H1 (cell line): ENCODE data around the gene FEM1C. TPM values are rescaled to one million over a fixed set of nuclear protein-coding genes. Genes with fewer than 3 reads are reported as not detected.

ENCODE experiments used
- CTCF ChIA-PET: fragments of 300-600 bp; sonication (Branson Sonifier 250); formaldehyde crosslinking; loops from one replicate; lab custom pipeline; 2021; ENCODE audit not compliant: partially characterized antibody; lab: Charles Lee
- POLR2A ChIA-PET: fragments of 300-600 bp; sonication (Branson Sonifier 250); formaldehyde crosslinking; loops from one replicate; lab custom pipeline; 2021; ENCODE audit warnings: inconsistent platforms; ENCODE audit not compliant: partially characterized antibody; lab: Charles Lee
- DNase-seq, 2 experiments: peaks; one replicate each; pipeline versions ENCODE4 v3.0.0 to v3.0.0-alpha.2; 2010 to 2022; ENCODE audit warnings: low spot score in 2 of 2, low read depth in 1 of 2, mixed read lengths in 1 of 2
- FAIRE-seq: peaks from 2 replicates; lab custom pipeline; 2011; peaks lifted over from hg19 to GRCh38; lab: Jason Lieb, UNC
- H2AFZ ChIP-seq: 2 replicates; pipeline ENCODE4 v1.8.1; 2012; ENCODE audit warnings: low read length, inconsistent platforms
- H2AK5ac ChIP-seq: 2 replicates; pipeline ENCODE4 v1.6.1; 2013; ENCODE audit warnings: low read depth, low read length
- H2BK120ac ChIP-seq: replicated peaks from 2 replicates; pipeline ENCODE3; 2013; ENCODE audit warnings: low read depth, low read length, inconsistent platforms
- H2BK12ac ChIP-seq: 2 replicates; pipeline ENCODE4 v1.6.1; 2013; ENCODE audit warnings: low read depth, low read length
- H2BK15ac ChIP-seq: 2 replicates; pipeline ENCODE4 v1.6.1; 2013; ENCODE audit warnings: low read length
- H2BK20ac ChIP-seq: 2 replicates; pipeline ENCODE4 v1.6.1; 2013; ENCODE audit warnings: low read length
- H2BK5ac ChIP-seq: 2 replicates; pipeline ENCODE4 v1.6.1; 2013; ENCODE audit warnings: low read depth, low read length
- H3K14ac ChIP-seq: 2 replicates; pipeline ENCODE4 v1.6.1; 2013; ENCODE audit warnings: inconsistent platforms; ENCODE audit not compliant: insufficient read length
- H3K18ac ChIP-seq: 2 replicates; pipeline ENCODE4 v1.6.1; 2013; ENCODE audit warnings: low read length; ENCODE audit errors: extremely low read depth
- H3K23ac ChIP-seq: 2 replicates; pipeline ENCODE4 v1.6.1; 2013; ENCODE audit warnings: inconsistent platforms; ENCODE audit not compliant: insufficient read length
- H3K23me2 ChIP-seq: 2 replicates; pipeline ENCODE4 v1.6.1; 2013; ENCODE audit warnings: low read depth, low read length
- H3K27ac ChIP-seq: 2 replicates; pipeline ENCODE4 v1.6.1; 2011; ENCODE audit warnings: low read depth, low read length, inconsistent platforms
- H3K27me3 ChIP-seq, 4 experiments: replicated peaks in 1 of 4; 1 replicate in 1 of 4; 2 replicates in 3 of 4; pipeline versions ENCODE4 v1.6.1 to v1.8.1; 2011 to 2013; ENCODE audit warnings: low read length in 3 of 4, mild to moderate bottlenecking in 3 of 4, inconsistent platforms in 2 of 4, mixed read lengths in 2 of 4, moderate library complexity in 1 of 4; ENCODE audit not compliant: control insufficient read depth in 3 of 4, insufficient read depth in 3 of 4; ENCODE audit errors: extremely low read depth in 1 of 4
- H3K36me3 ChIP-seq, 4 experiments: 2 replicates each; pipeline versions ENCODE4 v1.6.1 to v1.8.1; 2011 to 2013; ENCODE audit warnings: mild to moderate bottlenecking in 4 of 4, low read length in 3 of 4, moderate library complexity in 2 of 4, control low read depth in 1 of 4, inconsistent platforms in 1 of 4; ENCODE audit not compliant: insufficient read depth in 4 of 4, control insufficient read depth in 2 of 4
- H3K4ac ChIP-seq: replicated peaks from 2 replicates; pipeline ENCODE3; 2013; ENCODE audit warnings: low read length, low read depth, mixed read lengths, inconsistent platforms; ENCODE audit not compliant: insufficient read length
- H3K4me1 ChIP-seq, 4 experiments: replicated peaks in 1 of 4; 1 replicate in 1 of 4; 2 replicates in 3 of 4; pipeline versions ENCODE4 v1.6.1 to v1.8.1; 2011 to 2013; ENCODE audit warnings: low read length in 3 of 4, inconsistent platforms in 2 of 4, mixed read lengths in 1 of 4; ENCODE audit not compliant: insufficient read depth in 4 of 4, control insufficient read depth in 3 of 4
- H3K4me2 ChIP-seq, 2 experiments: 2 replicates each; pipeline versions ENCODE4 v1.6.1 to v1.8.1; 2011 to 2013; ENCODE audit warnings: low read depth in 2 of 2, low read length in 2 of 2, control low read depth in 1 of 2, inconsistent platforms in 1 of 2, mild to moderate bottlenecking in 1 of 2; ENCODE audit not compliant: insufficient read depth in 1 of 2
- H3K4me3 ChIP-seq, 4 experiments: fragments of 200-600, 300-600 bp in 1 of 4; sonication (generic), shearing (Covaris generic), sonication (Bioruptor Twin) in 1 of 4; 2 replicates each; pipeline versions ENCODE4 v1.5.1 to v1.8.1; 2011 to 2016; ENCODE audit warnings: low read length in 4 of 4, low read depth in 3 of 4, control low read depth in 2 of 4, inconsistent platforms in 2 of 4, mild to moderate bottlenecking in 2 of 4, mixed read lengths in 1 of 4, moderate library complexity in 1 of 4; ENCODE audit not compliant: insufficient read depth in 2 of 4; ENCODE audit errors: extremely low read depth in 1 of 4
- H3K56ac ChIP-seq: replicated peaks from 2 replicates; pipeline ENCODE3; 2013; ENCODE audit warnings: low read depth, mild to moderate bottlenecking, mixed read lengths, low read length, inconsistent platforms; ENCODE audit not compliant: insufficient read length
- H3K79me1 ChIP-seq: 2 replicates; pipeline ENCODE4 v1.6.1; 2013; ENCODE audit warnings: low read depth, low read length, control low read depth
- H3K79me2 ChIP-seq, 2 experiments: 2 replicates each; pipeline versions ENCODE4 v1.6.1 to v1.8.1; 2012 to 2013; ENCODE audit warnings: low read length in 2 of 2, mild to moderate bottlenecking in 2 of 2, inconsistent platforms in 1 of 2; ENCODE audit not compliant: insufficient read depth in 2 of 2, control insufficient read depth in 1 of 2
- H3K9ac ChIP-seq, 4 experiments: replicated peaks in 1 of 4; 1 replicate in 1 of 4; 2 replicates in 3 of 4; pipeline versions ENCODE4 v1.6.1 to v1.8.1; 2011 to 2013; ENCODE audit warnings: low read depth in 3 of 4, low read length in 3 of 4, control low read depth in 2 of 4, mild to moderate bottlenecking in 2 of 4, moderate library complexity in 2 of 4, inconsistent platforms in 1 of 4; ENCODE audit errors: extremely low read depth in 1 of 4
- H3K9me3 ChIP-seq, 2 experiments: 2 replicates each; pipeline versions ENCODE4 v1.6.1 to v1.8.1; 2012 to 2013; ENCODE audit warnings: mild to moderate bottlenecking in 2 of 2, moderate library complexity in 2 of 2, control low read depth in 1 of 2, inconsistent platforms in 1 of 2, low read depth in 1 of 2, low read length in 1 of 2, mixed read lengths in 1 of 2; ENCODE audit not compliant: insufficient read depth in 2 of 2
- H4K20me1 ChIP-seq, 2 experiments: replicated peaks in 1 of 2; 2 replicates each; pipeline versions ENCODE3 to v1.8.1; 2011 to 2013; ENCODE audit warnings: inconsistent platforms in 2 of 2, low read length in 2 of 2, mild to moderate bottlenecking in 1 of 2; ENCODE audit not compliant: insufficient read depth in 2 of 2, control insufficient read depth in 1 of 2
- H4K5ac ChIP-seq: 2 replicates; pipeline ENCODE4 v1.6.1; 2013; ENCODE audit warnings: low read length, low read depth, mixed read lengths, inconsistent platforms; ENCODE audit not compliant: insufficient read length
- H4K8ac ChIP-seq: 2 replicates; pipeline ENCODE4 v1.8.0; 2013; ENCODE audit warnings: mild to moderate bottlenecking, moderate library complexity, low read length, inconsistent platforms; ENCODE audit not compliant: insufficient read depth; ENCODE audit errors: extremely low read depth
- H4K91ac ChIP-seq: replicated peaks from 2 replicates; pipeline ENCODE3; 2013; ENCODE audit warnings: low read length, mixed read lengths, inconsistent platforms; ENCODE audit not compliant: insufficient read length
- ASH2L ChIP-seq: fragments of 200-600, 300-600 bp; sonication (generic); IDR thresholded peaks from one replicate; pipeline ENCODE4 v1.7.1; 2017; ENCODE audit warnings: low read length
- CTBP2 ChIP-seq: IDR thresholded peaks from 2 replicates; pipeline ENCODE4 v1.7.0; 2011; ENCODE audit warnings: borderline replicate concordance, mild to moderate bottlenecking, moderate library complexity, mixed read lengths, low read length; ENCODE audit not compliant: insufficient read depth, insufficient read length
- POLR2A ChIP-seq, 2 experiments: IDR thresholded peaks; 1 replicate in 1 of 2; 2 replicates in 1 of 2; pipeline ENCODE4 v1.6.1; 2011; ENCODE audit warnings: low read depth in 2 of 2, low read length in 2 of 2, mild to moderate bottlenecking in 2 of 2; ENCODE audit errors: control extremely low read depth in 1 of 2
- SIN3A ChIP-seq, 2 experiments: IDR thresholded peaks in 1 of 2; conservative IDR thresholded peaks in 1 of 2; 2 replicates each; pipeline ENCODE4 v1.6.1; 2011 to 2012; ENCODE audit warnings: low read length in 2 of 2, improper control_type of control experiment in 1 of 2, low read depth in 1 of 2, mild to moderate bottlenecking in 1 of 2
- SP4 ChIP-seq: IDR thresholded peaks from 2 replicates; pipeline ENCODE4 v1.6.1; 2012; ENCODE audit warnings: low read length, inconsistent platforms
- WGBS, 2 experiments: shearing (Covaris generic) in 1 of 2; methylation state at CpG; one replicate each; pipeline versions ENCODE4 v1.1.6 to v1.1.7; 2013 to 2015; ENCODE audit warnings: low lambda C conversion rate in 2 of 2, mixed read lengths in 2 of 2, inconsistent platforms in 1 of 2, low coverage in 1 of 2, missing lambda C conversion rate in 1 of 2; ENCODE audit not compliant: insufficient replicate concordance in 2 of 2, insufficient coverage in 1 of 2, insufficient read length in 1 of 2; ENCODE audit errors: extremely low coverage in 1 of 2, missing lambda C conversion rate in 1 of 2; 5-methylcytosine and 5-hydroxymethylcytosine counted together
- polyA plus RNA-seq, 7 experiments: library from polyadenylated mRNA; depleted of rRNA in 3 of 7; stranded (reverse) in 5 of 7; unstranded in 2 of 7; fragments of >200 nt in 5 of 7; fragments of 200-250 nt in 2 of 7; gene quantifications; 1 replicate in 5 of 7; 2 replicates in 1 of 7; 4 replicates in 1 of 7; pipeline versions ENCODE4 v1.2.1 to v1.2.3, GENCODE V29; 2011 to 2013; ENCODE audit warnings: missing spikeins in 2 of 7, mixed read lengths in 2 of 7
- total RNA-seq: library from RNA; stranded (reverse); fragmentation: NEBNext Ultra II Directional; extraction: Animal tissue kit (Norgen Biotek cat#: 25700); gene quantifications from 2 replicates; pipeline ENCODE4 v1.2.1, GENCODE V29; 2021
- TF ChIP-seq, protein P1 (sequence below): IDR thresholded peaks from 2 replicates; pipeline ENCODE4 v1.6.1; 2012; ENCODE audit warnings: inconsistent platforms

The FEM1C gene
- total and polyA plus RNA-seq, 2 of the 8 experiments (the other 6 are each of a cell fraction or from before 2014, with no cell fraction given) = 4.4 to 17.7 TPM

DNA sequence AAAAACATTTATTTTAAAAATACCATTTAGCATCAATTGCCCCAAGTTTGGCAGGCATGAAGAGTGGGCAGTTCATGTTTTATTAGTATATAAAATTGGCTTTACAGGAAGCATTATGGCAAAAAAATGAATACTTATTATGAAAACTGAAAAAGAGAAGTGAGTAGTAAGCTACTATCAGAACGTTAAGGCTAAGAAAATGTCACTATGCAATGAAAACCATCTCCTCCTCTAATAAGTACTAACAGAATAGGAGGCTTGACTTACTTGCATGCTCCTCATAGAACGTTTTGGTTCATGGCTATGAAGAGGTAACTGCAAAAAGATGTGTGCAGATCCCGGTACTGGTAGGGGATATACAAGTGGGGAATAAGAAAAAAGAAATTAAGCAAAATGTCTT, 34.1 kb upstream of the FEM1C start:
- Histone ChIP-seq H3K79me2 (no peaks in the 10 kb centered on the region), H3K4me2 (no peak overlapping the region), H3K23ac (no peak overlapping the region), H2AK5ac (no peak overlapping the region), H2BK5ac (no peak overlapping the region), H3K9ac (no peak overlapping the region), H4K8ac (no peak overlapping the region), H2BK120ac (no peak overlapping the region), H4K5ac (no peak overlapping the region), H3K56ac (no peak overlapping the region), H3K27ac (no peak overlapping the region), H3K36me3 (no peaks in the 10 kb centered on the region), H3K79me1 (no peaks in the 10 kb centered on the region), H4K20me1 (no peaks in the 10 kb centered on the region), H2BK15ac (no peak overlapping the region), H3K4me3 (no peak overlapping the region), H3K23me2 (no peaks in the 10 kb centered on the region), H3K4me1 (no peaks in the 10 kb centered on the region; a peak in 1 of 7 replicates), H3K14ac (no peak overlapping the region), H3K27me3 (no peaks in the 10 kb centered on the region), H3K18ac (no peak overlapping the region), H3K9me3 (no peaks in the 10 kb centered on the region), H2AFZ (no peak overlapping the region), H2BK20ac (no peak overlapping the region), H4K91ac (no peak overlapping the region), H2BK12ac (no peak overlapping the region), H3K4ac (no peak overlapping the region)
- WGBS, 2 experiments = 94% methylated on average over 3 of the region's 3 CpGs; no CpG with 5 or more reads in 1 of the 2 experiments
- TF ChIP-seq SIN3A (conservative IDR thresholded peaks at IDR 0.05 in 1 of 2, IDR thresholded peaks at IDR 0.05 in 1 of 2; ENCODE audit: low read depth in 1 of 2, low read length in 2 of 2) (no peak), POLR2A (IDR thresholded peaks at IDR 0.05; ENCODE audit: control extremely low read depth in 1 of 2, low read depth in 2 of 2, low read length in 2 of 2) (no peak), ASH2L (no peak), CTBP2 (no peak), SP4 (no peak)
- TF ChIP-seq, protein P1, sequence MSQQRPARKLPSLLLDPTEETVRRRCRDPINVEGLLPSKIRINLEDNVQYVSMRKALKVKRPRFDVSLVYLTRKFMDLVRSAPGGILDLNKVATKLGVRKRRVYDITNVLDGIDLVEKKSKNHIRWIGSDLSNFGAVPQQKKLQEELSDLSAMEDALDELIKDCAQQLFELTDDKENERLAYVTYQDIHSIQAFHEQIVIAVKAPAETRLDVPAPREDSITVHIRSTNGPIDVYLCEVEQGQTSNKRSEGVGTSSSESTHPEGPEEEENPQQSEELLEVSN = no peak
- FAIRE-seq (no peak), DNase-seq (no peak)
- POLR2A ChIA-PET = no interaction called here
- CTCF ChIA-PET = interaction anchor here (1.4 to 9.4 kb wide), 2 partner anchors 11 to 25 kb away, joined by 3 to 107 read pairs; no protein-coding TSS in a partner anchor
